Heart left ventricle (tissue), 13 donors: Measurements from ENCODE around the gene TNIK.

Experiments
- CTCF ChIP-seq, 12 donors: fragments of 200-600 bp; sonication (generic) in 4 of 12; IDR thresholded peaks; one replicate each; pipeline versions ENCODE4 v1.5.0 to v1.8.0; 2018 to 2022; ENCODE audit warnings: antibody characterized with exemption in 12 of 12, mild to moderate bottlenecking in 5 of 12
- POLR2A ChIP-seq, 2 donors: fragments of 450-650 bp; IDR thresholded peaks; one replicate each; pipeline ENCODE4 v1.6.1; 2017; ENCODE audit warnings: antibody characterized with exemption in 2 of 2, mild to moderate bottlenecking in 2 of 2, moderate library complexity in 2 of 2
- donor health status: ischemic (EF 13 %, LVEDD 7.1; RV severe dilation, severe dysfunction).
- donor health status: DM: no; HTN: yes; CAD: no.
- donor health status: DM: no; HTN: no; CAD: no.
- donor health status: ischemic (EF 25% LVEDD 6.9; RV normal size, moderate dysfunction).
- donor health status: ischemic (EF 25% LVEDD 5.7; RV mildly dilated, moderate dysfunction).
- donor health status: ischemic (EF 35%, LVEDD 5.7; RV mildly dilated, moderate dysfunction).
- donor health status: nonischemic (EF 11% LVEDD 7.7; RV severe dilation, severe dysfunction).
- donor health status: DM: yes; HTN: yes; CAD: no.
- donor health status: PGD.
- donor health status: ischemic (EF 29% LVEDD 5.4; RV normal size, mild dysfunction).
- donor health status: nonischemic (EF 23%, LVEDD 6.1; RV moderate dilation, normal function).

DNA sequence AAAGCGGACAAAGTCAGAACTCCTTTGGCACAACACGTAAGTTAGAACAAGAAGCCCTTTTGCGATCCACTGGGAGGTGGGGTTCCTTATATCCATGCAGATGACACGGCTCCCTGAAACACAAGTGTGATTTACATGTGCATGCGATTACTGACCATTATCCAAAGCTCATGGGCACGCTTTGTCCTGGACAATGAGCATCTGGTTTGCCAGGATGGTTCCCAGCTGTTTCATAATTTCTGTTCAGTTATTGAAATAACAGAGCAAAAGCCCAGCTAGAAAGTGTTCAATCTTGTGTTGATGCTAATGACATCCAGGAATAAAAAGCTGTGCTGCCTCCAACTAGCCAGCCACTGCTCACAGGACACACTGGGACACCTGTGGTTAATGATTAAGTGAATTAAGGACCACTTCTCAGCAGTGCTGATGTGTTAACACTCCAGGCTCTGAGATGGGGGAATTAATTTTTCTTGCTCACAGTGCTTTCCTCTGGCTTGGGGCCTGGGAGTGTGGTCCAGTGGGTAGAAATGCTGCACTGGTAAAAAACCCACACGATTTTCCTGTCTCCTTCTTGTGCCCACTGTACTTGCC lies 310.6 kb downstream of the TNIK start:
- no peak for TF ChIP-seq CTCF (IDR thresholded peaks at IDR 0.05)
- no peak for TF ChIP-seq POLR2A (IDR thresholded peaks at IDR 0.05)
